ENCODE data around the gene SLC7A14.

The SLC7A14 gene

GRCh38 chr3:170426240-170426797, 159.6 kb downstream of the SLC7A14 start:
- no peak for DNase-seq (ENCODE audit: low spot score)

DNA sequence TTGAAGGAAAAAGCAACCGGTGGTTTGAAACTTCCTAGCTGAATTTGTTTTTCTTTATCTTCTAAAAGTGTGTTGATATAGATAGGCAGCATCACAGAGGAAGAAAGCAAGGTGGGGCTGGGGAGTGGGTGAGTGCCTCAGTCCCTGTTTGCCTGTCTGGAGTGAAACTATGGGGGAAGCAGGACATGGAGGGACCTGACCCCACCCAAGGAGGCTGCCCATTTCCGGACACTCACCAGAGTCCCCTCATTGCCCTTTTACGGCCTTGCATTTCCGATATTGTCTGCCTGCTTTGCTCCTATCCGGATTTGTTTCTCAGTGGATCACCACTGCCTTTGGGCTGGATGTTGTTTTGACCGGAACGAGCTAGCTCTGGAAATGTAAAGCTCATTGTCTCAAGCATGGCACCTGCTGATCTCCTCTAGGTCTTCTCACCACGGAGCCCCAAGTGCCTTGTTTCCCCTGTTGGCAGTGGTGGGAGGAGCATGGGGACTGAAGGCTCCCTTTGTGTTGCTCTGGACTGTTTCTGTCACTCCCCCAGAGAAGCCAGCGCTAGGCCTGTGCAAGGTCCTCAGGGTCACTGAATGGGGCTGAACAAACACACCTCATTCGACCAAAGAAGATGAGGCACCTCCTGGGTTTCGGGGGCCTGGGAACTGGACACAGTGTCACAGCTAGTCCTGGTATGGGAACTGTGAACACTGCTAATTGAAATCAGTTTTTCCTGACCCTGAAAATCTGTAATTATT, 160.2 kb downstream of the SLC7A14 start:
- DNase-seq (ENCODE audit: low spot score) = no peak

DNA sequence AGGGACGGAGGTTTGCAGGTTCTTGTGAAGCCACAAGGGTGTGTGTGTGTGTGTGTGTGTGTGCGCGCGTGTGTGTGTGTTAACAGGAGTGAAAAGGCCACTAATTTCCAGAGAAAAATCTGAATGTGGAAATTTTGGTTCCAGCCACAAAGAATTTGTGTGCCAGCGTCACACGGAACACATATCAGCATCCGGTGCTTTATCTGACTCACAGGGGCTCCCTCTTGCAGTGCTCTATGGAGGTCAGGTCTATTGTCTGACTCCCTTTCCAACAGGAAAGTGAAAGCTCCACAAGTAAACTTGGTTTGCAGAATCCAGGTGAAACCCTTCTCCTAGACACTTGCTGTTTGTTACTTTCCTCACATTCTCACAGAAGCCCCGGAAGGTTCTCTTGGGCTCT, 161.0 kb downstream of the SLC7A14 start:
- DNase-seq (ENCODE audit: low spot score) = no peak

- DNase-seq (ENCODE audit: low spot score) = no peak
These were observed 162.8 kb downstream of the SLC7A14 start for GRCh38 chr3:170423001-170423615.

GRCh38 chr3:170421758-170422157, 164.1 kb downstream of the SLC7A14 start:
- DNase-seq (ENCODE audit: low spot score) = no peak

DNA sequence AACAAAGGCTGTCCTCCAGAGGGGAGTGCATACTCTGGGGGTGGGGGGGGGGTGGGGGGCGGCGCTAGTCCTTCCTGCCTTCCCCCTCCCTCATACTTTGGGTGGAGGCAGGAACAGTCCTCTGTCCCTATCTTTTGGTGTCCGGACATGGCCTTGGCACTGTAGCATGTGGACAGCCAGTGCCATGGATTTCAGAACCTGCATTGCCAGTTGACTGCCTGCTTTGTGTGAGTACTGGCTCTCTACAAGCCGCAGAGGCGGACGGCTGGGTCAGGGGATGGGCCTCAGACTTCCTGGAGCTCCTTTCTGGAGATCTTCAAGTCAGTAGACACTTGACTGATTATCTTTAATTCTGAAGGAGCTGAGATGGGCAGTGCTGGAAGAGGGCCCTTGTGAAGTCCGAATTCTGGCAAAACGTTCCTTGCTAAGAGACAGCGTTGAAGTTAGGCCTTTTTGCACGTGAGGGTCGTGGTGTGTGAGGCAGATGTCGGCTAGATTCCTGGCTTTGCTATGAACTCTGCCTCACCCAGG, 164.7 kb downstream of the SLC7A14 start:
- no peak for DNase-seq (ENCODE audit: low spot score)

GRCh38 chr3:170420307-170420821, 165.5 kb downstream of the SLC7A14 start:
- no peak for DNase-seq (ENCODE audit: low spot score)

DNA sequence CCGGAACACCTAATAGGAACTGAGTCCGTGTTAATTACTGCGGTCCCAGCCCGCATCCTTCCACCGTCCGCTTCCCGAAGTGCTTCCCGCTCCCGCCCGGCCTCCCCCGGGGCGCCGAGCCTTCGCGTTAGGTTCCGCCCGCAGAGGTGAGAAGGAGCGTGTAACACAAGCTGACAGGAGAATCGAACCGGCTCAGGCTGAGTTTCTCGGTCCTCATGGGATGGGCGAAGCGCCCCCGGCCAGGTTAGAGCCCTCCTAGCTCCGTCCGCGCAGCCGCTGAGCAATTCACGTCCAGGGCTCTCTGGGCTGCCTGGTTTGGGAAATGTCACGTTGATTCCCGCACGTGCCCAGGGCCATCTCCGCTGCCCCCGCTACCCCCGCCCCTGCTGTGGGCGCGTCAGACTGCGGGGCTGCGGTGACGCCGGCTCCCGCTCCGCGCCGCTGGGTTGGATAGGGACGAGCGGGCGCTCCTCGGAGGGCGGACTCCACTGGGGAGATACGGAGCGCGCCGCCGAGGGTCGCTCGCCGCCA, 166.3 kb downstream of the SLC7A14 start:
- DNase-seq (ENCODE audit: low spot score) = no peak

- peak; percentile 84 for DNase-seq (ENCODE audit: low spot score)
These were observed 167.2 kb downstream of the SLC7A14 start, which contains the start of gene CLDN11 for GRCh38 chr3:170418422-170419398. TSS of gene CLDN11 (plus strand) at chr3:170418868. CDS start at chr3:170419067, 199 bp downstream.

- no peak for DNase-seq (ENCODE audit: low spot score)
These were observed 168.8 kb downstream of the SLC7A14 start for GRCh38 chr3:170417090-170417489.

- DNase-seq (ENCODE audit: low spot score) = peak; percentile 70
These were observed 171.6 kb downstream of the SLC7A14 start for GRCh38 chr3:170414202-170414663.

DNA sequence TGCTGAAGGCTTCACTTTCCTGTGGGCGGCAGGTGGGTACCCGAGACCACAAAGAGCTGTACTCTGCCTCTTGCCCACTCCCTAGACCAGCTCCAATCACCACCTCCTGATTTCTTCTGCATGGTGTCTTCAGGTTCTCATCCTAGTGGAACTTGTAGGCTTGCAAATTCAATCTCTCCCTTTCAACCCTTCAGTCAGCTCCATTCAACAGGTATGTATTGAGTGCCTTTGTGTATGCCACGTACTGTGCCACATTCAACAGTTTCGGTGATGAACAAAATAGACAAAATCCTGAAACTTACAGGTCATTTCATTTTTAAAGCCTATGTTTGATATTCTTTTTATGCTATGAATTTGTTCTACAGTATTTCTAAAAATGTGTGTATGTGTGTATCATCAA, 172.6 kb downstream of the SLC7A14 start:
- DNase-seq (ENCODE audit: low spot score) = no peak

DNA sequence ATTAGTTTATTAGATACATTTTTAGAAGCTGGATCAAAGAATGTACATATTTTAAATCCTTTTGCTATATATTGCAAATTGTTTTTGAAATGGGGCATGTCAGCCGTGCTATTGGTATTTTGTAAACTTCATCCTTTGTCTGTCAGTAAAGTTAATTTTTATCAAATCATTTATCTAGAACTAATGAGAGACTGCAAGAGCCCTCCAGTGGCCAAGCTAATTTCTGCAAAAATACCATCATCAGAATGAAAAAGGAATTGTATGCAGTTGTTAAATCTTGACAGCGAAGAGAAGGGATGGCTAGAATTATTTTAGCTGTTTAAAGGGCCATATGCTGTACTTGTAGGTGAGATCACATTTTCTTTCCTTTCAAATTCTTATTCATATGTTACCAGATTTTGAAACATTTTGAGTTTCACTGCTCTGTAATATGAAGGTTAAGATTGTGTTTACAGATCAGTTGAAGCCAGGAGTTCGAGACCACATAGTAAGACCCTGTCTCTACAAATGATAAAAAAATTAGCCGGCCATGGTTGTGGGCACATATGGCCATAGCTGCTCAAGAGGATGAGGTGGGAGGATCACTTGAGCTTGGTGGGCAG, 175.3 kb downstream of the SLC7A14 start:
- no peak for DNase-seq (ENCODE audit: low spot score)

Measured in D341Med (cell line).